Measurements from ENCODE around the gene RAD51D.
"Not testable (repeated sequence)": the region's sequence is repeated elsewhere in the genome, so short reads cannot be mapped to it uniquely, and the experiment has no call there.

RAD51D gene

GRCh38 chr17:35065880-35066279 is 53.8 kb downstream of the RAD51D start:
- no peak for DNase-seq (ENCODE audit: low spot score)

- DNase-seq (ENCODE audit: low spot score): no peak
Observed at GRCh38 chr17:35064516-35065215, 55.0 kb downstream of the RAD51D start.

GRCh38 chr17:35063514-35064223 is 56.0 kb downstream of the RAD51D start, which contains the start of gene RFFL:
RFFL (minus strand) TSS chr17:35063707; CDS start chr17:35026553, 37,154 bp downstream.
- peak; percentile 99 for DNase-seq (ENCODE audit: low spot score)

- no peak for DNase-seq (ENCODE audit: low spot score)
Observed at GRCh38 chr17:35062308-35062707, 57.4 kb downstream of the RAD51D start.

GRCh38 chr17:35057332-35057915 is 62.2 kb downstream of the RAD51D start:
- DNase-seq (ENCODE audit: low spot score): no peak

- peak; percentile 67 for DNase-seq (ENCODE audit: low spot score)
Observed at GRCh38 chr17:35056013-35056412, 63.6 kb downstream of the RAD51D start.

- DNase-seq (ENCODE audit: low spot score): no peak
Observed at GRCh38 chr17:35053204-35053603, 66.5 kb downstream of the RAD51D start.

- DNase-seq (ENCODE audit: low spot score): peak; percentile 61
Observed at GRCh38 chr17:35052780-35053179, 66.9 kb downstream of the RAD51D start.

GRCh38 chr17:35052241-35052610 is 67.4 kb downstream of the RAD51D start:
- peak; percentile 57 for DNase-seq (ENCODE audit: low spot score)

- no peak for DNase-seq (ENCODE audit: low spot score)
Observed at GRCh38 chr17:35051579-35052240, 68.0 kb downstream of the RAD51D start.

- DNase-seq (ENCODE audit: low spot score): peak; percentile 23
Observed at GRCh38 chr17:35051183-35051578, 68.5 kb downstream of the RAD51D start.

- DNase-seq (ENCODE audit: low spot score): no peak
Observed at GRCh38 chr17:35050170-35050569, 69.5 kb downstream of the RAD51D start.

GRCh38 chr17:35048685-35049379 is 70.8 kb downstream of the RAD51D start:
- DNase-seq (ENCODE audit: low spot score): no peak

- DNase-seq (ENCODE audit: low spot score): peak; percentile 68
Observed at GRCh38 chr17:35046740-35047283, 72.8 kb downstream of the RAD51D start.

GRCh38 chr17:35046245-35046644 is 73.4 kb downstream of the RAD51D start:
- no peak for DNase-seq (ENCODE audit: low spot score)

- DNase-seq (ENCODE audit: low spot score): not testable (repeated sequence)
Observed at GRCh38 chr17:35045458-35045979, 74.1 kb downstream of the RAD51D start.

GRCh38 chr17:35044181-35044580 is 75.5 kb downstream of the RAD51D start:
- DNase-seq (ENCODE audit: low spot score): no peak
